Measurements from ENCODE around the gene RHBDF1. TPM values are rescaled to one million over a fixed set of nuclear protein-coding genes. Genes with fewer than 3 reads are reported as not detected.

The RHBDF1 gene
- total and polyA plus RNA-seq, 2 donors from 2014 or later, result 12.0 to 33.1 TPM

GRCh38 chr16:43294-43693 is 29.1 kb downstream of the RHBDF1 start:
- FAIRE-seq (no peak), DNase-seq (no peak)
- intact Hi-C loops (cut with DNase I), result no loop called here
- no peaks in the 10 kb centered on the region for H3K27me3 ChIP-seq (ENCODE audit: control insufficient read depth, insufficient read depth, low read length)
- no peaks in the 10 kb centered on the region for H3K9me3 ChIP-seq (ENCODE audit: control insufficient read depth in 2 of 3, insufficient read depth in 1 of 3, low read length in 3 of 3)
- no peaks in the 10 kb centered on the region for H3K4me1 ChIP-seq (ENCODE audit: control insufficient read depth in 2 of 3, insufficient read depth in 2 of 3, low read depth in 1 of 3, low read length in 3 of 3)
- no peak overlapping the region for H3K9ac ChIP-seq (ENCODE audit: low read length in 3 of 3)
- TF ChIP-seq CTCF (IDR thresholded peaks at IDR 0.05; ENCODE audit: borderline replicate concordance, extremely low read depth, insufficient read depth), result no peak
- H3K27ac ChIP-seq (ENCODE audit: low read depth in 2 of 2, low read length in 2 of 2), result no peak overlapping the region
- no peak overlapping the region for H3K4me3 ChIP-seq (ENCODE audit: low read length in 3 of 3)
- H3K36me3 ChIP-seq (ENCODE audit: control insufficient read depth in 2 of 3, insufficient read depth in 3 of 3, low read length in 3 of 3), result peaks cover 2 to 17% (median 4%) of the 10 kb centered on the region in 3 donors

GRCh38 chr16:42691-43090 is 29.7 kb downstream of the RHBDF1 start:
- no peak overlapping the region for H3K27ac ChIP-seq (ENCODE audit: low read depth in 2 of 2, low read length in 2 of 2)
- DNase-seq (no peak), FAIRE-seq (no peak)

GRCh38 chr16:42069-42457 is 30.4 kb downstream of the RHBDF1 start:
- no peaks in the 10 kb centered on the region for H3K4me1 ChIP-seq (ENCODE audit: control insufficient read depth in 2 of 3, insufficient read depth in 2 of 3, low read depth in 1 of 3, low read length in 3 of 3)
- TF ChIP-seq CTCF (IDR thresholded peaks at IDR 0.05; ENCODE audit: borderline replicate concordance, extremely low read depth, insufficient read depth), result no peak
- no peak overlapping the region for H3K4me3 ChIP-seq (ENCODE audit: low read length in 3 of 3)
- H3K9me3 ChIP-seq (ENCODE audit: control insufficient read depth in 2 of 3, insufficient read depth in 1 of 3, low read length in 3 of 3), result no peaks in the 10 kb centered on the region
- FAIRE-seq (no peak), DNase-seq (no peak)
- intact Hi-C loops (cut with DNase I), result no loop called here
- no peak overlapping the region for H3K9ac ChIP-seq (ENCODE audit: low read length in 3 of 3)
- H3K36me3 ChIP-seq (ENCODE audit: control insufficient read depth in 2 of 3, insufficient read depth in 3 of 3, low read length in 3 of 3), result peaks cover under 1 to 14% (median under 1%) of the 10 kb centered on the region in 3 donors
- H3K27me3 ChIP-seq (ENCODE audit: control insufficient read depth, insufficient read depth, low read length), result no peaks in the 10 kb centered on the region
- no peak overlapping the region for H3K27ac ChIP-seq (ENCODE audit: low read depth in 2 of 2, low read length in 2 of 2)

More at GRCh38 chr16:42691-43090, 29.7 kb downstream of the RHBDF1 start:
- TF ChIP-seq CTCF (IDR thresholded peaks at IDR 0.05; ENCODE audit: borderline replicate concordance, extremely low read depth, insufficient read depth), result no peak
- H3K27me3 ChIP-seq (ENCODE audit: control insufficient read depth, insufficient read depth, low read length), result no peaks in the 10 kb centered on the region
- peaks cover 2 to 17% (median 4%) of the 10 kb centered on the region in 3 donors for H3K36me3 ChIP-seq (ENCODE audit: control insufficient read depth in 2 of 3, insufficient read depth in 3 of 3, low read length in 3 of 3)
- intact Hi-C loops (cut with DNase I), result no loop called here
- H3K9me3 ChIP-seq (ENCODE audit: control insufficient read depth in 2 of 3, insufficient read depth in 1 of 3, low read length in 3 of 3), result no peaks in the 10 kb centered on the region
- H3K4me1 ChIP-seq (ENCODE audit: control insufficient read depth in 2 of 3, insufficient read depth in 2 of 3, low read depth in 1 of 3, low read length in 3 of 3), result no peaks in the 10 kb centered on the region
- H3K4me3 ChIP-seq (ENCODE audit: low read length in 3 of 3), result no peak overlapping the region
- H3K9ac ChIP-seq (ENCODE audit: low read length in 3 of 3), result no peak overlapping the region

- TF ChIP-seq CTCF (IDR thresholded peaks at IDR 0.05; ENCODE audit: borderline replicate concordance, extremely low read depth, insufficient read depth), result no peak
- H3K4me3 ChIP-seq (ENCODE audit: low read length in 3 of 3), result no peak overlapping the region
- no peak for FAIRE-seq
- no peaks in the 10 kb centered on the region for H3K9me3 ChIP-seq (ENCODE audit: control insufficient read depth in 2 of 3, insufficient read depth in 1 of 3, low read length in 3 of 3)
- H3K27me3 ChIP-seq (ENCODE audit: control insufficient read depth, insufficient read depth, low read length), result no peaks in the 10 kb centered on the region
- peaks cover 0 to 13% (median 0%) of the 10 kb centered on the region in 3 donors for H3K36me3 ChIP-seq (ENCODE audit: control insufficient read depth in 2 of 3, insufficient read depth in 3 of 3, low read length in 3 of 3)
- H3K9ac ChIP-seq (ENCODE audit: low read length in 3 of 3), result no peak overlapping the region
- H3K27ac ChIP-seq (ENCODE audit: low read depth in 2 of 2, low read length in 2 of 2), result no peak overlapping the region
- DNase-seq, result no peak
- intact Hi-C loops (cut with DNase I), result no loop called here
- no peaks in the 10 kb centered on the region for H3K4me1 ChIP-seq (ENCODE audit: control insufficient read depth in 2 of 3, insufficient read depth in 2 of 3, low read depth in 1 of 3, low read length in 3 of 3)
These were observed 30.9 kb downstream of the RHBDF1 start for GRCh38 chr16:41439-42068.

Data from kidney (tissue), 14 donors.